PC-9 (cell line): Measurements from ENCODE around the gene CYYR1. TPM values are rescaled to one million over a fixed set of nuclear protein-coding genes. Genes with fewer than 3 reads are reported as not detected.

Experiments
- BruUV-seq: library from RNA; stranded (reverse); fragments of 400-500 nt; replicated peaks from 2 replicates; lab custom pipeline; 2021; lab: Mats Ljungman, UMichigan
- CTCF ChIA-PET: fragments of 300-600 bp; sonication (Branson Sonifier 250); formaldehyde crosslinking; loops from one replicate; lab custom pipeline; 2022; ENCODE audit warnings: antibody characterized with exemption; lab: Charles Lee
- POLR2A ChIA-PET: fragments of 300-600 bp; sonication (Branson Sonifier 250); formaldehyde crosslinking; loops from one replicate; lab custom pipeline; 2022; ENCODE audit warnings: antibody characterized with exemption; ENCODE audit not compliant: unreplicated experiment; lab: Charles Lee
- DNase-seq, 2 experiments: peaks; one replicate each; pipeline versions ENCODE4 v3.0.0 to v3.0.0-alpha.2; 2015 to 2022; ENCODE audit warnings: mixed read lengths in 1 of 2
- H2AFZ ChIP-seq: fragments of 200-600 bp; sonication (generic); 2 replicates; pipeline ENCODE4 v1.8.1; 2017; ENCODE audit warnings: antibody characterized with exemption
- H3F3A ChIP-seq: fragments of 200-600 bp; sonication (generic); 2 replicates; pipeline ENCODE4 v1.8.1; 2017; ENCODE audit warnings: antibody characterized with exemption, mild to moderate bottlenecking, low read depth; ENCODE audit not compliant: insufficient read depth
- H3K27ac ChIP-seq: fragments of 200-600 bp; sonication (generic); 2 replicates; pipeline ENCODE4 v1.6.1; 2016; ENCODE audit warnings: mixed run types
- H3K27me3 ChIP-seq: fragments of 200-600 bp; sonication (generic); 2 replicates; pipeline ENCODE4 v1.6.1; 2016; ENCODE audit warnings: low read depth, mixed run types; ENCODE audit not compliant: insufficient read depth
- H3K36me3 ChIP-seq: fragments of 200-600 bp; sonication (generic); 2 replicates; pipeline ENCODE4 v1.6.1; 2016; ENCODE audit warnings: low read depth, mixed run types
- H3K4me1 ChIP-seq: fragments of 200-600 bp; sonication (generic); replicated peaks from 2 replicates; pipeline ENCODE4 v1.6.1; 2016; ENCODE audit warnings: mixed run types; ENCODE audit not compliant: insufficient read depth
- H3K4me2 ChIP-seq: fragments of 200-600 bp; sonication (generic); 2 replicates; pipeline ENCODE4 v1.6.1; 2017; ENCODE audit warnings: mixed run types
- H3K4me3 ChIP-seq: fragments of 200-600 bp; sonication (generic); 2 replicates; pipeline ENCODE4 v1.6.1; 2016; ENCODE audit warnings: mixed run types
- H3K79me2 ChIP-seq: fragments of 200-600 bp; sonication (generic); 2 replicates; pipeline ENCODE4 v1.6.1; 2017; ENCODE audit warnings: low read depth, mixed run types
- H3K9me2 ChIP-seq: fragments of 200-600 bp; sonication (generic); 2 replicates; pipeline ENCODE4 v1.8.1; 2017; ENCODE audit warnings: mild to moderate bottlenecking; ENCODE audit not compliant: insufficient read depth
- H3K9me3 ChIP-seq: fragments of 200-600 bp; sonication (generic); 2 replicates; pipeline ENCODE4 v1.8.1; 2016; ENCODE audit warnings: low read depth; ENCODE audit not compliant: insufficient read depth
- H4K20me1 ChIP-seq: fragments of 200-600 bp; sonication (generic); 2 replicates; pipeline ENCODE4 v1.8.1; 2017; ENCODE audit not compliant: insufficient read depth
- CTCF ChIP-seq: fragments of 200-600 bp; sonication (generic); conservative IDR thresholded peaks from 2 replicates; pipeline ENCODE4 v1.6.1; 2017; ENCODE audit warnings: mixed run types, antibody characterized with exemption, mild to moderate bottlenecking, moderate library complexity
- EZH2 ChIP-seq: fragments of 200-600 bp; sonication (generic); IDR thresholded peaks from 2 replicates; pipeline ENCODE4 v1.8.0; 2017; ENCODE audit warnings: antibody characterized with exemption, low read depth
- intact Hi-C: fragments of 100-400 bp; cut with micrococcal nuclease; formaldehyde crosslinking; loops from one replicate; pipeline ENCODE4 v1.10.0; 2022; ENCODE audit not compliant: unreplicated experiment
- total RNA-seq: library from RNA; stranded (reverse); gene quantifications from 2 replicates; pipeline ENCODE4 v1.2.3, GENCODE V29; 2021

Gene CYYR1
- total RNA-seq, 1 experiment from 2014 or later: not detected

GRCh38 chr21:26513212-26513611, 59.9 kb downstream of the CYYR1 start:
- Histone ChIP-seq H4K20me1 (no peaks in the 10 kb centered on the region), H3K4me3 (no peak overlapping the region), H3K79me2 (no peaks in the 10 kb centered on the region), H3F3A (no peaks in the 10 kb centered on the region), H2AFZ (no peak overlapping the region), H3K4me1 (no peaks in the 10 kb centered on the region), H3K9me3 (no peaks in the 10 kb centered on the region), H3K27me3 (no peaks in the 10 kb centered on the region), H3K9me2 (no peaks in the 10 kb centered on the region), H3K4me2 (no peak overlapping the region), H3K36me3 (no peaks in the 10 kb centered on the region), H3K27ac (no peak overlapping the region)
- BruUV-seq: no TSS peak
- intact Hi-C loops: no loop called here
- TF ChIP-seq CTCF: no peak
- no peak for TF ChIP-seq EZH2
- no peak for DNase-seq
- ChIA-PET CTCF (no interaction called here), POLR2A (no interaction called here)

- Histone ChIP-seq H3K36me3 (no peaks in the 10 kb centered on the region), H3K9me3 (no peaks in the 10 kb centered on the region), H3K27ac (no peak overlapping the region), H3K79me2 (no peaks in the 10 kb centered on the region), H3K4me3 (no peak overlapping the region), H2AFZ (no peak overlapping the region), H3F3A (no peaks in the 10 kb centered on the region), H3K27me3 (no peaks in the 10 kb centered on the region), H4K20me1 (no peaks in the 10 kb centered on the region), H3K4me1 (no peaks in the 10 kb centered on the region), H3K9me2 (no peaks in the 10 kb centered on the region), H3K4me2 (no peak overlapping the region)
- BruUV-seq: no TSS peak
- DNase-seq: no peak
- ChIA-PET POLR2A (no interaction called here), CTCF (no interaction called here)
- TF ChIP-seq EZH2: no peak
- no peak for TF ChIP-seq CTCF
- intact Hi-C loops: no loop called here
Measured at GRCh38 chr21:26512664-26513063, 60.4 kb downstream of the CYYR1 start.

- Histone ChIP-seq H3K79me2 (no peaks in the 10 kb centered on the region), H3K4me2 (no peak overlapping the region), H4K20me1 (no peaks in the 10 kb centered on the region), H3K9me3 (no peaks in the 10 kb centered on the region), H3K27ac (no peak overlapping the region), H3F3A (no peaks in the 10 kb centered on the region), H3K27me3 (no peaks in the 10 kb centered on the region), H3K9me2 (no peaks in the 10 kb centered on the region), H3K36me3 (no peaks in the 10 kb centered on the region), H3K4me3 (no peak overlapping the region), H2AFZ (no peak overlapping the region), H3K4me1 (no peaks in the 10 kb centered on the region)
- TF ChIP-seq CTCF: no peak
- no peak for TF ChIP-seq EZH2
- POLR2A ChIA-PET: no interaction called here
- no TSS peak for BruUV-seq
- intact Hi-C loops: no loop called here
- CTCF ChIA-PET: no interaction called here
- no peak for DNase-seq
Measured at GRCh38 chr21:26508903-26509302, 64.2 kb downstream of the CYYR1 start.
